KMS-11 (cell line): ENCODE data around the gene YIPF2.

Experiments used
- H2AFZ ChIP-seq: fragments of 200-600 bp; sonication (generic); 2 replicates; pipeline ENCODE4 v1.6.1; 2016; ENCODE audit warnings: antibody characterized with exemption, mixed run types, low read depth
- H3K27ac ChIP-seq: fragments of 200-600 bp; sonication (generic); 2 replicates; pipeline ENCODE4 v1.6.1; 2016; ENCODE audit warnings: mild to moderate bottlenecking, mixed run types
- H3K27me3 ChIP-seq: fragments of 200-600 bp; sonication (generic); 2 replicates; pipeline ENCODE4 v1.6.1; 2017; ENCODE audit warnings: mild to moderate bottlenecking, low read depth, mixed run types, moderate library complexity; ENCODE audit not compliant: insufficient read depth
- H3K36me3 ChIP-seq: fragments of 200-600 bp; sonication (generic); 2 replicates; pipeline ENCODE4 v1.6.1; 2017; ENCODE audit warnings: mild to moderate bottlenecking, mixed run types; ENCODE audit not compliant: insufficient read depth
- H3K4me1 ChIP-seq: fragments of 200-600 bp; sonication (generic); 2 replicates; pipeline ENCODE4 v1.6.1; 2016; ENCODE audit warnings: mild to moderate bottlenecking, low read depth, mixed run types; ENCODE audit not compliant: poor library complexity, severe bottlenecking
- H3K4me2 ChIP-seq: fragments of 200-600 bp; sonication (generic); 2 replicates; pipeline ENCODE4 v1.7.0; 2016; ENCODE audit warnings: mild to moderate bottlenecking, mixed run types
- H3K4me3 ChIP-seq: fragments of 200-600 bp; sonication (generic); IDR thresholded peaks from 2 replicates; pipeline ENCODE4 v1.6.1; 2017; ENCODE audit warnings: low read depth, low read length, mixed read lengths; ENCODE audit not compliant: insufficient read depth
- H3K79me2 ChIP-seq: fragments of 200-600 bp; sonication (generic); 2 replicates; pipeline ENCODE4 v1.6.1; 2016; ENCODE audit warnings: low read depth, mixed run types; ENCODE audit not compliant: insufficient read depth
- H3K9ac ChIP-seq: fragments of 200-600 bp; sonication (generic); 2 replicates; pipeline ENCODE4 v1.6.1; 2016; ENCODE audit warnings: mild to moderate bottlenecking, mixed run types
- H4K20me1 ChIP-seq: fragments of 200-600 bp; sonication (generic); 2 replicates; pipeline ENCODE4 v1.6.1; 2016; ENCODE audit warnings: mild to moderate bottlenecking, mixed run types; ENCODE audit not compliant: insufficient read depth
- TF ChIP-seq, protein P1 (sequence below): fragments of 200-600 bp; sonication (generic); conservative IDR thresholded peaks from 2 replicates; pipeline ENCODE4 v1.6.1; 2017; ENCODE audit warnings: low read depth, mild to moderate bottlenecking, antibody characterized with exemption, low read length, moderate library complexity, mixed read lengths

Gene YIPF2

DNA sequence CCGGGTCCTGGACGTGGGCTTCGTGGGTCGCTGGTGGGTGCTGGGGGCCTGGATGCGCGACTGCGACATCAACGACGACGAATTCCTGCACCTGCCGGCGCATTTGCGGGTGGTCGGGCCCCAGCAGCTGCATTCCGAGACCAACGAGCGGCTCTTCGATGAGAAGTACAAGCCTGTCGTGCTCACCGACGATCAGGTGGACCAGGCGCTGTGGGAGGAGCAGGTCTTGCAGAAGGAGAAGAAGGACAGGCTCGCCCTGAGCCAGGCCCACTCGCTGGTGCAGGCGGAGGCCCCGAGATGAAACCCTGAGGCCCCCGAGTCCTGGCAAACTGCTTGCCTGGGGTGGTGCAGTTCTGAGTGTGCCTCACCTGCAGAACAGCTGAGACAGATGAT, 959 bp upstream of the YIPF2 start:
- peaks cover 32% of the 10 kb centered on the region for H3K79me2 ChIP-seq
- no peak overlapping the region for H3K4me3 ChIP-seq
- TF ChIP-seq, protein P1, sequence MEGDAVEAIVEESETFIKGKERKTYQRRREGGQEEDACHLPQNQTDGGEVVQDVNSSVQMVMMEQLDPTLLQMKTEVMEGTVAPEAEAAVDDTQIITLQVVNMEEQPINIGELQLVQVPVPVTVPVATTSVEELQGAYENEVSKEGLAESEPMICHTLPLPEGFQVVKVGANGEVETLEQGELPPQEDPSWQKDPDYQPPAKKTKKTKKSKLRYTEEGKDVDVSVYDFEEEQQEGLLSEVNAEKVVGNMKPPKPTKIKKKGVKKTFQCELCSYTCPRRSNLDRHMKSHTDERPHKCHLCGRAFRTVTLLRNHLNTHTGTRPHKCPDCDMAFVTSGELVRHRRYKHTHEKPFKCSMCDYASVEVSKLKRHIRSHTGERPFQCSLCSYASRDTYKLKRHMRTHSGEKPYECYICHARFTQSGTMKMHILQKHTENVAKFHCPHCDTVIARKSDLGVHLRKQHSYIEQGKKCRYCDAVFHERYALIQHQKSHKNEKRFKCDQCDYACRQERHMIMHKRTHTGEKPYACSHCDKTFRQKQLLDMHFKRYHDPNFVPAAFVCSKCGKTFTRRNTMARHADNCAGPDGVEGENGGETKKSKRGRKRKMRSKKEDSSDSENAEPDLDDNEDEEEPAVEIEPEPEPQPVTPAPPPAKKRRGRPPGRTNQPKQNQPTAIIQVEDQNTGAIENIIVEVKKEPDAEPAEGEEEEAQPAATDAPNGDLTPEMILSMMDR: no peak
- no peaks in the 10 kb centered on the region for H4K20me1 ChIP-seq
- peaks cover 20% of the 10 kb centered on the region for H3K4me1 ChIP-seq
- H3K27me3 ChIP-seq: no peaks in the 10 kb centered on the region
- H3K9ac ChIP-seq: peak overlapping the region; percentile 49; the same call in 1 of the 2 replicates
- H3K36me3 ChIP-seq: no peaks in the 10 kb centered on the region
- peak overlapping the region; percentile 94 for H3K4me2 ChIP-seq
- H3K27ac ChIP-seq: no peak overlapping the region
- H2AFZ ChIP-seq: no peak overlapping the region

DNA sequence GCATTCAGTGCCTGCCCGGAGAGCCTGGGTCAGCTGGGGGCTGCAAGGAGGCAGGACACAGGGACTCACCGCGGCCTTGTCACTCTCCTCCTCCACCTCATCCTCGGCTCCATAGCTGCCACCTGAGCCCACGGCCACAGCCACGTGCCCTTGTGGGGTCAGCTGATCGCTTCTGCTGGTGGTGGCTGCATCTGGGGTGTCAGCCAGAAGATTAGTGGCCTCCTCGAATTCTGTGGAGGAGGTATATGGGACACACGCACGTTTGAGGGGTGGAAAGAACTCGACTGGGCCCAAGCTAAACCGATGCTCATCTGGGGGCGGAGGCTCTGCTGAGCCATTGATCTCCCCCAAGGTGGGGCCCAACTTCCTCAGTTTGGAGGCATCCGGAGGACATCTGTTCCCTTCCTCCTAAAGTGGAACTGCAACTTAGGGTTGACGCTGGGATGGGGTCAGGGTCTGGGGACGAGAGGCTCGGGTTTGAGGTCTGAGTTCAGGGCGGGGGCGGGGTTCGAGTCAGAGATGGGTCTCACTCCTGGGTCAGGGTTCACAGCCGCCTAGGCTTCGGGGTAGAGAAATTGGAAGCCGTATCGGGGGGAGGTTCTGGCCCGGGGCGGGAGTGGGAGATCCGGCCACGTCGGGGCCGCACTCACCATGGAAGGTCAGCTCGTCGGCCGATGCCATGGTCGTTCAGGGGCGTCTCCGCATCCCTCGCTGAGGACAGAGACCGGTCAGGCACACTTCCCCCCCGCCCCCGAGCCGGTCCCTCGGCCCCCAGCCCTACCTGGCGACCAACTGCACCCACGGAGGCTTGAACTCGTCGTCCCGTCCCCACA, 493 bp downstream of the YIPF2 start:
- Histone ChIP-seq H3K79me2 (peaks cover 32% of the 10 kb centered on the region), H3K4me2 (peak overlapping the region; percentile 58), H3K4me1 (peaks cover 16% of the 10 kb centered on the region), H4K20me1 (no peaks in the 10 kb centered on the region), H3K36me3 (no peaks in the 10 kb centered on the region), H3K4me3 (no peak overlapping the region), H3K27me3 (no peaks in the 10 kb centered on the region), H2AFZ (peak overlapping the region; percentile 59), H3K27ac (no peak overlapping the region), H3K9ac (peak overlapping the region; percentile 49; the same call in 1 of the 2 replicates)
- TF ChIP-seq, protein P1: no peak

DNA sequence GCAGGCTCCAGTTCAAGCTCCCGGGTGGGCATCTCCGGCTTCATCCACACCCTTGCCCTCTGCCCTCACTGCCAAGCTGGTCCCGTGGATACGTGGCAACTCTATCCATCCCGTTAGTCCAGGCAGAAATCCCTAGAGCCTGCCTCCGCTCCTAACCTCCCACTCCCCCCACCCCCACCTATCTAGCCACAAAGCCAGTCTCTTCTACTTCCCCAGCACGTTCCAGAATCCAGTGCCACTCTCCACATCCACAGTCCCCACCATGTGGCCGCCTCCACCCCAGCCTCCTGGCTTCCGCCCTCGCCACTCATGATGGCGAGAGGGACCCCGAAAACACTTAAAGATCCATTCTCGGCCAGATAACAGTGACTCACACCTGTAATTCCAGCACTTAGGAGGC, 3.8 kb downstream of the YIPF2 start:
- Histone ChIP-seq H3K27me3 (no peaks in the 10 kb centered on the region), H3K27ac (no peak overlapping the region), H3K4me2 (no peak overlapping the region), H3K4me1 (peaks cover 11% of the 10 kb centered on the region), H2AFZ (no peak overlapping the region), H3K36me3 (no peaks in the 10 kb centered on the region), H4K20me1 (no peaks in the 10 kb centered on the region), H3K4me3 (no peak overlapping the region), H3K79me2 (peaks cover 5% of the 10 kb centered on the region), H3K9ac (no peak overlapping the region)
- TF ChIP-seq, protein P1: no peak

DNA sequence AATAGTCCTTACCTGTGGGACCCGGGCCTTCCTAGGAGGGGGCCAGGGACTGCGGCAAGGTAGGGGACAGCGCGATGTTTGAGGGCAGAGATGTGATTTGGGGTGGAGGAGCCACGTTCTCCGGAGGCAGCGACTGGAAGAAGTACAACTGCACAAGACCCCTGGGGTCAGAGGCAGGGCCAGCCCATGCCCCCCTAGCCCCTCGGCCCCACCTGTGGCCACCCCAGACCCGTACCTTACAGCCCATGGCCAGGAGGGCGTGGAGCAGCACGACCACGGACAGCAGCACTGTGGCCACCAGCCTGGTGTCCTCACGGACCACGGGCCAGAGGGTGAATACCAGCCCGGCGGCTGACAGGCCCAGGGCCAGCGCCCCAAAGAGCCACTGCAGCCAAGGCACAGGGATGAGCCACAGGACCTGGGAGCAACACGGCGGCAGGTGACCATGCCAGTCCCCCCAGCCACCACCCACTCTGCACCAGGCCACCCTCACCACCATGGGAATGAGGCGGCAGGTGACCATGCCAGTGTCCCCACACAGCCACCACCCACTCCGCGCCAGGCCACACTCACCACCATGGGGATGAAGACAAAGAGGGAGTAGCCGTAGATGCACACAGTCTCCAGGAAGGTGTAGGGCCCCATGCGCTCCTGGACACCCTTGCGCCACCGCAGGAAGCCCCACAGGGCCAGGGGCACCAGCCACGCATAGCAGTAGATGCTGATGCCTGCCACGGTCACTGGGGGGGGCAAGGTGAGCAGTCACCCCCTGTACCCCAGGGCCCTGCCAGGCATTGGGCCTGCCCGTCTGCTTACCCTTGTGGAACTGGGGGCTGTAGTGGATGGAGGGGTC, 5.0 kb downstream of the YIPF2 start:
- H4K20me1 ChIP-seq: no peaks in the 10 kb centered on the region
- H3K4me3 ChIP-seq: no peak overlapping the region
- TF ChIP-seq, protein P1: no peak
- H3K27me3 ChIP-seq: no peaks in the 10 kb centered on the region
- H3K4me2 ChIP-seq: no peak overlapping the region
- no peak overlapping the region for H3K27ac ChIP-seq
- no peak overlapping the region for H2AFZ ChIP-seq
- no peak overlapping the region for H3K9ac ChIP-seq
- no peaks in the 10 kb centered on the region for H3K79me2 ChIP-seq
- H3K4me1 ChIP-seq: peaks cover 8% of the 10 kb centered on the region
- H3K36me3 ChIP-seq: no peaks in the 10 kb centered on the region
